Effector memory CD4-positive, alpha-beta T cell (primary cell): ENCODE results near the gene DGKZ.

ENCODE experiments used
- DNase-seq, 3 donors: peaks; one replicate each; pipeline ENCODE4 v3.0.0-alpha.2; 2020
- H3K27ac ChIP-seq: 2 replicates; pipeline ENCODE4 v1.7.0; 2013; ENCODE audit warnings: mild to moderate bottlenecking, low read length, moderate library complexity; ENCODE audit not compliant: insufficient read depth, poor library complexity, severe bottlenecking
- H3K27me3 ChIP-seq: replicated peaks from 2 replicates; pipeline ENCODE4 v1.7.0; 2013; ENCODE audit warnings: mild to moderate bottlenecking, low read length; ENCODE audit not compliant: insufficient read depth, control insufficient read depth, poor library complexity, severe bottlenecking
- H3K36me3 ChIP-seq: 2 replicates; pipeline ENCODE4 v1.7.0; 2013; ENCODE audit warnings: mild to moderate bottlenecking, low read length, moderate library complexity; ENCODE audit not compliant: control insufficient read depth, insufficient read depth
- H3K4me1 ChIP-seq: 2 replicates; pipeline ENCODE4 v1.7.0; 2013; ENCODE audit warnings: low read length, mild to moderate bottlenecking; ENCODE audit not compliant: control insufficient read depth, insufficient read depth, poor library complexity, severe bottlenecking
- H3K4me3 ChIP-seq: 2 replicates; pipeline ENCODE4 v1.7.0; 2013; ENCODE audit warnings: low read length, low read depth, mild to moderate bottlenecking; ENCODE audit not compliant: insufficient read depth, poor library complexity, severe bottlenecking
- H3K9me3 ChIP-seq: 2 replicates; pipeline ENCODE4 v1.7.0; 2013; ENCODE audit warnings: mild to moderate bottlenecking, low read length, moderate library complexity; ENCODE audit not compliant: control insufficient read depth

The DGKZ gene

DNA sequence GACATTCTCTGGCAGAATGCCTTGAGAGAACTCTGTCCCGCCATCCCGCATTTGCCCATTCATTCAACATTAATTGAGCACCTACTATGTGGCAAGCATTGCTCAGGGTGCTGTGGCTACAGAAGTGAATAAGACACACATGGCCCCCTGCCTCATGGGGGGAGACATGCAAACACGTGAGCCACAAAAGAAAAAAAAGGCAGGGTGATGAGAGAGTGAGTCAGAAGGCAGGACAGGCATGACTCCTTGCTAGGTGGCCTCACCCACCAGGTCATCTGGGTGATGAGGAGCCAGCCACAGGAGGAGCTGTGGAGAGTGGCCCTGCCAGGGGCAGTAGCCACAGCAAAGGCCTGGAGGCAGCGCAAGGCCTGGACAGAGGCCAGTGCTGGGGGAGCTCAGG, 39.4 kb downstream of the DGKZ start:
- no peak for DNase-seq
- Histone ChIP-seq H3K36me3 (no peaks in the 10 kb centered on the region), H3K27me3 (peaks cover 49% of the 10 kb centered on the region), H3K4me1 (peaks cover 38% of the 10 kb centered on the region), H3K4me3 (no peak overlapping the region), H3K27ac (no peak overlapping the region), H3K9me3 (no peaks in the 10 kb centered on the region)

- H3K4me1 ChIP-seq, result peaks cover 34% of the 10 kb centered on the region
- H3K27me3 ChIP-seq, result peaks cover 49% of the 10 kb centered on the region
- H3K9me3 ChIP-seq, result no peaks in the 10 kb centered on the region
- DNase-seq, result no peak
- H3K36me3 ChIP-seq, result no peaks in the 10 kb centered on the region
- H3K4me3 ChIP-seq, result no peak overlapping the region
- H3K27ac ChIP-seq, result no peak overlapping the region
Measured at GRCh38 chr11:46387456-46387855, 40.2 kb downstream of the DGKZ start.

DNA sequence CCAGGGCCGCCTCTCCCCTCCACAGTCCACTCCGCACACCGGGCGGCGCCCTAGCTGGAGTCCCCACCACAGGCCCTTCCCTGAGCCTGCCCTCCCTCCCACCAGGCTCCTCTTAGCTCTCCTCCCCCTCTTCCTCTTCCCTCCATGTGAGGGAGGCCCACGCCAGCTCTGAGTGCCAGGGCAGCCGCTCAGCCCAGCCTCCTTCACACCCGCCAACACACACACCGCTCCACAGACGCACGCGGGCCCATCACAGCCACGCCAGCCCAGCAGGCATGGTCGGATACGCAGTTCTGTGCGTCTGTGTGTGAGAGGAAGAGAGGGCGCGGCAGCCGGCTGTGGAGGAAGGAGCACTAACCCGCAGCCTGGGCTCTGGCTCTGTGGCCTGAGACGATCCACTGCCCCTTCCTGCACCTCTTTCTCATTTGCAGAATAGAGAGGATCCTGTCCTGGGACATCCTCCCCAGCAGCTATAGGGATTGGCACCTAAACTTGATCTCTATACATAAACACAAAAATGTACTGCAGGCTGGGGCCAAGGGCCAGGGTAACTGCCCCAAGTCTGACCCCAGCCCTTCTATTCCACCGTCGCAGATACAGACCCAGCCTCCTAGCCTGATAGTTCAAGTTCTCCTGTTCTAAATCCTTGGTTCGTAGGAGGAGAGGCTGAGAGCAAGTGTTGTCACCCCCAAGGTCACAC, 40.8 kb downstream of the DGKZ start:
- Histone ChIP-seq H3K36me3 (no peaks in the 10 kb centered on the region), H3K27me3 (peaks cover 43% of the 10 kb centered on the region), H3K4me1 (peaks cover 36% of the 10 kb centered on the region), H3K9me3 (no peaks in the 10 kb centered on the region), H3K4me3 (no peak overlapping the region), H3K27ac (no peak overlapping the region)
- DNase-seq, result no peak

DNA sequence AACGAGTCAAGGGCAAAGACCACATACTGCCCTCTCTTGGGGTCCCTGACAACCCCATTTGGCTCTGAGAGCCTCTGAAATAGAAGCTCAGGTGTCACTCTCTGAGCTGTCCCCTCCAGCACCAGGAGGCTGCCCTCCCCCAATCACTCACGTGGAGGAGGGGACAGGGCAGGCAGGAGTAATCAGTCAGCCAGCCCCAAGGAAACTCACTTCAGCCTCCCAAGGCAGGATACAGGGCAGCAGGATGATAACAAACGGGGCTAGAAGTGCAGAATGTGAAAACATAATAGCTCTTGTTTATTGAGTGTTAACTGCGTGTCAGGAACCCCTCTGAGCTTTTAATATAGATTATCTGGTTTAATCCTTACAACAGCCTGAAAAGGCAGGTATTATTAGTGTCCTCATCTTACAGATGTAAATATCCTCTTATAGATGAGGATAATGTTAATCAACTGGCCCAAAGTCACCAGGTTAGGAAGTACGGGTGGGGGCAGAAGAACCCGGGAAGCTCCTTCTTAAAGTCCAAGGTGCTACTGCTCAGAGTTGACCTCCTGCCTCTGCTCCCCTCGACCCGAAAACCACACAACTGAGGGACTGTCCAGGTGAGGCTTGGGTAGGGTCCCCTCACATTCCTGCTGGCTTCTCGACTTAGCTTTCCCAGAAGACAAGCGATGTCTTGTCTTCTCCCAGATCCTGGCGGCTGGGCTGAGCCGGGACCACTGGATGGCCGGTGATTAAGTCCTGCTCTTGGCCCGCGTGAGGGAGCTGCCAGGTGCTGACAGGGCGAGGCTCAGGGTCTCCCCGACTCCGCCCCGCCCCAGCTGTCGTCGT, 41.6 kb downstream of the DGKZ start:
- Histone ChIP-seq H3K36me3 (no peaks in the 10 kb centered on the region), H3K4me1 (peaks cover 37% of the 10 kb centered on the region), H3K9me3 (no peaks in the 10 kb centered on the region), H3K27me3 (peaks cover 36% of the 10 kb centered on the region), H3K27ac (no peak overlapping the region), H3K4me3 (no peak overlapping the region)
- no peak for DNase-seq

DNA sequence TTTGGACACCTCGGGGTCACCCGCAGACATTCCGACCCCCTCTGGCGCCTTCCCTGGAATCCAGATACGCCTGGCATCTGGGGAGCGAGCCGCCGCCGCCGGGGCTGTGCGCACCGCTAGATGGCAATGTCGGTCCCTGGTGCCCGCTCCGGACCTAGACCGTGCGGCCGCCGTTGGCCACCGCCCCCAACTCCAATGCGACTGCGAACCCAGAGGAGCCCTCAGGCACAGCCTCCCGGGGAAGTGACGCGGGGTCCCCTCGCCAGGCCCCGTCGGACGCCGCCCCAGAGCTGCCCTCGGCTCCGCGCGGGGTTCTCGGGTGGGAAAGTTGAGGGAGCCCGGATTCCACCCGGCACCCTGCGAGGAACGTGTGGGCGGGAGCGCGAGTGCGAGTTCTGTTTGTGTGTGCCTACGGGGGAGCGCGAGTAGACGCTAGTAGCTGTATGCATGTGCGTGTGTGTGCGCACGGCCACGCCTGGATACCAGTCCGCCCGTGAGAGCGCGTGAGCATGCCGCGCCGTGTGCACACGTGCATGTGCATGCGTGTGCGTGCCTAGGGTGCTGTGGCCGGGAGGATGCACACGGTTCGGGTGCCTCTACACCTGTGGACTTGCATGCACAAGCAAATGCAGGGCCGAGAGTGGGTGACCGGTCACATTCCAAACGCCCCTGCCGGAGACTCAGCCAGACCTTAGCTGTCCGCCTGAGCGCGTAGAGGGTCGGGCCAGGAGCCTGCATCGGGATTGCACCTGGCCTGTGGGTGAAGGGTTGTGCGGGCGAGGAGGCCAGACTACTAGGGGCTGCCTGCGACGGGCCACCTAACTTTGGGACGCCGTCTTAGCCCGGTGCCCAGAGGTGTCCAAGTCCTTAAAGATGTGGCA, 42.4 kb downstream of the DGKZ start:
- DNase-seq, result no peak
- no peaks in the 10 kb centered on the region for H3K9me3 ChIP-seq
- peaks cover 37% of the 10 kb centered on the region for H3K4me1 ChIP-seq
- H3K36me3 ChIP-seq, result no peaks in the 10 kb centered on the region
- H3K27me3 ChIP-seq, result peaks cover 35% of the 10 kb centered on the region
- no peak overlapping the region for H3K27ac ChIP-seq
- H3K4me3 ChIP-seq, result peak overlapping the region; percentile 42

GRCh38 chr11:46390331-46391171, 43.3 kb downstream of the DGKZ start:
- H3K4me1 ChIP-seq, result peaks cover 37% of the 10 kb centered on the region
- H3K27me3 ChIP-seq, result peaks cover 35% of the 10 kb centered on the region
- no peak for DNase-seq
- H3K36me3 ChIP-seq, result no peaks in the 10 kb centered on the region
- H3K4me3 ChIP-seq, result no peak overlapping the region
- no peak overlapping the region for H3K27ac ChIP-seq
- no peaks in the 10 kb centered on the region for H3K9me3 ChIP-seq

DNA sequence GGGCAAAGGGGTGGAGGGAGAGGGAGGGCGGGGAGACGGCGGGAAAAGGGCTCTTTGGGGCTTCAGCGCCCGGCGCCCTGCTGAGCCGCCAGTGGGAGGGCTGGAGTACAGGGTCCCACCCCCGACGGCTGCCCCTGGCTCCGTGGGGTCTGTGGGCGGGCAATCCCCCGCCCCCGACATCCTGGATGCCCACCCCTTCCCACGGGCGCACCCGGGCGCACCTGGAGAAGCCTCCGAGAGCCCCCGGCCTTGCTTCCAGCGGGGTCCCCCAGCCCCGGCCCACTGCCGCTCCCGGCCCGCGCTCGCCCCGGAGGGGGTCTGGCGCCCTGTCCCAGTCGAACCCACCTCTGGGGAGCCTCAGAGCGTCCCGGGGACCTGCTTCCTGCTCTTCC, 43.9 kb downstream of the DGKZ start:
- H3K4me1 ChIP-seq, result peaks cover 37% of the 10 kb centered on the region
- H3K9me3 ChIP-seq, result no peaks in the 10 kb centered on the region
- no peak overlapping the region for H3K27ac ChIP-seq
- H3K4me3 ChIP-seq, result no peak overlapping the region
- no peak for DNase-seq
- peaks cover 35% of the 10 kb centered on the region for H3K27me3 ChIP-seq
- no peaks in the 10 kb centered on the region for H3K36me3 ChIP-seq

DNA sequence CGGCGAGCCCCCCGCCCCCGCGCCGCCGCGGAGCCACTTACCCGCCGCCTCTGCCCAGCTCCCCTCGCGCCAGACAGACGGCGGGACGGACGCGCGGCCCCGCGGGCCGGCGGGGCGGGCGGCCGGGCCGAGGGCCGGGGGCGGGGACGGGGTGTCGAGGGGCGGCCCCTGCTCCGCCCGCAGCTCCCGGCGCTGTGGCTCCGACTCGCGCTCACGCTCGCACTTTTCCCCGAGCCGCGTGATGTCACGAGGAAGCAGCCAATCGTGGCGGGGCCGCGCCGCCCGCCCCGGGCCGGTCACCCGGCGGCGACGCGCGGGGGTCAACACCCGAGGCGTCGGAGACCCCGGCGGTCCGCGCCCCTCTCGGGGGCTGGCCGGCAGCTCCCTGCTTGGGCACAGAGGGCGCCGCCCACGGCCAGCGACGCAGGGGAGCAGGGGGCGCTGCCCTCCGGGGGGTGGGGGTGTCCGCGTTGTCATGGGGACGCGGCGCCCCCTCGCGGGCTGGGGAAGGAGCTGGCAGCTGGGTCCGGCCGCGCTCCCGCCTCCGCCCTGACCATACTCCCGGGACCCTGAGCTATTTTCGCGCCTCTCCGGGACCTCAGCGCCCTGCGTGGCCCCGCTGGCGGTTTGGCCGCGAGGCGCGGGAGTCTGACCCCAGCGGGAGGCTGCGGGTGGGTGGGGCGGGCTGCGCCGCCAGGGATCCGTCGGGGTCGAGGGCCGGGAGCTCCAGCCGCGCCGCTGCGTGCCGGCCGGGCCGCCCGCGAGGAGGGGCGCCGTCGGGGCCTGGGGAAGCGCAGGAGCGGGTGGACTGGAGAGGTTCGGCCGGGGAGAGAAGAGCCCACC, 44.5 kb downstream of the DGKZ start, which contains the start of gene CHRM4:
Gene CHRM4 (minus strand): TSS at position 199 of the 843 bp plus-strand sequence. CDS start 5,219 bp downstream, outside the sequence.
- Histone ChIP-seq H3K4me1 (peaks cover 37% of the 10 kb centered on the region), H3K27ac (no peak within 1 kb of the TSS), H3K9me3 (no peaks in the 10 kb centered on the region), H3K27me3 (peaks cover 35% of the 10 kb centered on the region), H3K4me3 (no peak within 1 kb of the TSS), H3K36me3 (no peaks in the 10 kb centered on the region)
- DNase-seq, result no peak
